SK-N-SH (cell line): ENCODE results near the gene PDE10A. TPM values are rescaled to one million over a fixed set of nuclear protein-coding genes. Genes with fewer than 3 reads are reported as not detected.

Source experiments
- CTCF ChIA-PET: fragments of 300-600, 350-600 bp; formaldehyde crosslinking; extraction: SDS; loops from one replicate; lab custom pipeline; 2021; lab: Yijun Ruan, JAX
- POLR2A ChIA-PET: fragments of 350-600 bp; sonication (Branson Sonifier 250); formaldehyde crosslinking; extraction: SDS; loops from one replicate; lab custom pipeline; 2020; ENCODE audit warnings: antibody characterized with exemption, inconsistent platforms; lab: Yijun Ruan, JAX
- DNase-seq: peaks from one replicate; pipeline ENCODE4 v3.0.0; 2012
- H2AFZ ChIP-seq: fragments of 200-600 bp; sonication (generic); 2 replicates; pipeline ENCODE4 v1.8.1; 2016; ENCODE audit warnings: antibody characterized with exemption, mild to moderate bottlenecking, low read depth
- H3F3A ChIP-seq: fragments of 200-600 bp; sonication (generic); replicated peaks from 2 replicates; pipeline ENCODE3; 2016; ENCODE audit warnings: antibody characterized with exemption, mild to moderate bottlenecking; ENCODE audit not compliant: insufficient read depth
- H3K27ac ChIP-seq, 2 experiments: fragments of 200-500 bp in 1 of 2; fragments of 200-600 bp in 1 of 2; sonication (Bioruptor generic) in 1 of 2; sonication (generic), shearing (Covaris generic) in 1 of 2; 2 replicates each; pipeline versions ENCODE4 v1.5.1 to v1.6.1; 2014 to 2016; ENCODE audit warnings: low read depth in 2 of 2, inconsistent platforms in 1 of 2, low read length in 1 of 2, mild to moderate bottlenecking in 1 of 2, mixed read lengths in 1 of 2
- H3K27me3 ChIP-seq: fragments of 200-600 bp; sonication (generic), shearing (Covaris generic); 2 replicates; pipeline ENCODE4 v1.6.1; 2016; ENCODE audit warnings: mixed run types; ENCODE audit not compliant: insufficient read depth
- H3K36me3 ChIP-seq, 2 experiments: fragments of 200-500 bp in 1 of 2; fragments of 200-600 bp in 1 of 2; sonication (Bioruptor generic) in 1 of 2; sonication (generic) in 1 of 2; replicated peaks in 1 of 2; 2 replicates each; pipeline versions ENCODE3 to v1.5.1; 2014 to 2016; ENCODE audit warnings: low read length in 1 of 2, mild to moderate bottlenecking in 1 of 2; ENCODE audit not compliant: insufficient read depth in 2 of 2, control insufficient read depth in 1 of 2
- H3K4me1 ChIP-seq, 2 experiments: fragments of 200-500 bp in 1 of 2; fragments of 200-600 bp in 1 of 2; sonication (Bioruptor generic) in 1 of 2; sonication (generic), shearing (Covaris generic) in 1 of 2; 2 replicates each; pipeline versions ENCODE4 v1.5.1 to v1.6.1; 2014 to 2016; ENCODE audit warnings: low read depth in 1 of 2, low read length in 1 of 2, mixed run types in 1 of 2; ENCODE audit not compliant: insufficient read depth in 2 of 2, control insufficient read depth in 1 of 2
- H3K4me2 ChIP-seq: fragments of 200-600 bp; sonication (generic), shearing (Covaris generic); 2 replicates; pipeline ENCODE4 v1.6.1; 2017; ENCODE audit warnings: mixed run types
- H3K4me3 ChIP-seq, 2 experiments: fragments of 200-500 bp in 1 of 2; fragments of 200-600 bp in 1 of 2; sonication (Bioruptor generic) in 1 of 2; sonication (generic), shearing (Covaris generic) in 1 of 2; 2 replicates each; pipeline versions ENCODE4 v1.5.1 to v1.8.1; 2014 to 2016; ENCODE audit warnings: low read depth in 2 of 2, inconsistent platforms in 1 of 2, low read length in 1 of 2, mild to moderate bottlenecking in 1 of 2, mixed read lengths in 1 of 2, moderate library complexity in 1 of 2
- H3K79me2 ChIP-seq: fragments of 200-600 bp; sonication (generic); 2 replicates; pipeline ENCODE4 v1.8.1; 2017; ENCODE audit warnings: mild to moderate bottlenecking; ENCODE audit not compliant: insufficient read depth
- H3K9ac ChIP-seq: fragments of 200-600 bp; sonication (generic); 2 replicates; pipeline ENCODE4 v1.6.1; 2017; ENCODE audit warnings: mixed run types
- H3K9me2 ChIP-seq: fragments of 200-600 bp; sonication (generic); 2 replicates; pipeline ENCODE4 v1.6.1; 2017; ENCODE audit warnings: mixed run types
- H3K9me3 ChIP-seq: fragments of 200-600 bp; sonication (generic); 2 replicates; pipeline ENCODE4 v1.6.1; 2017; ENCODE audit warnings: mixed run types, mild to moderate bottlenecking, moderate library complexity
- H4K20me1 ChIP-seq: fragments of 200-600 bp; sonication (generic); 2 replicates; pipeline ENCODE4 v1.6.1; 2017; ENCODE audit warnings: mild to moderate bottlenecking, mixed run types; ENCODE audit not compliant: insufficient read depth
- CHD2 ChIP-seq: fragments of 150-350 bp; IDR thresholded peaks from 2 replicates; pipeline ENCODE4 v1.6.1; 2018; ENCODE audit warnings: low read length; ENCODE audit not compliant: partially characterized antibody
- ELF1 ChIP-seq: IDR thresholded peaks from 2 replicates; pipeline ENCODE4 v1.4.0; 2012
- EP300 ChIP-seq, 2 experiments: IDR thresholded peaks; 2 replicates each; pipeline versions ENCODE4 v1.4.0 to v1.6.1; 2012; ENCODE audit warnings: borderline replicate concordance in 1 of 2, low read depth in 1 of 2, low read length in 1 of 2
- FOXM1 ChIP-seq: IDR thresholded peaks from 2 replicates; pipeline ENCODE4 v1.4.0; 2012; ENCODE audit warnings: low read depth, mild to moderate bottlenecking
- GABPA ChIP-seq: IDR thresholded peaks from 2 replicates; pipeline ENCODE4 v1.4.0; 2012; ENCODE audit warnings: low read depth, mild to moderate bottlenecking
- GATA2 ChIP-seq: sonication (generic); formaldehyde crosslinking; IDR thresholded peaks from 2 replicates; pipeline ENCODE4 v1.5.0; 2020; ENCODE audit warnings: mild to moderate bottlenecking, missing genetic modification reagents
- IRF3 ChIP-seq: fragments of 150-350 bp; IDR thresholded peaks from 2 replicates; pipeline ENCODE4 v1.6.1; 2016; ENCODE audit warnings: mild to moderate bottlenecking, low read depth, low read length
- MAX ChIP-seq: IDR thresholded peaks from 2 replicates; pipeline ENCODE4 v1.4.0; 2012; ENCODE audit warnings: low read depth
- MEF2A ChIP-seq: IDR thresholded peaks from 2 replicates; pipeline ENCODE4 v1.4.0; 2012; ENCODE audit warnings: low read depth, borderline replicate concordance
- NRF1 ChIP-seq: IDR thresholded peaks from 2 replicates; pipeline ENCODE4 v1.6.1; 2012; ENCODE audit warnings: low read depth, mild to moderate bottlenecking, low read length
- RAD21 ChIP-seq: IDR thresholded peaks from 2 replicates; pipeline ENCODE4 v1.6.1; 2012; ENCODE audit warnings: mild to moderate bottlenecking, low read length
- REST ChIP-seq: IDR thresholded peaks from 2 replicates; pipeline ENCODE4 v1.6.1; 2012; ENCODE audit warnings: mild to moderate bottlenecking, low read depth, low read length, moderate library complexity
- SMC3 ChIP-seq: IDR thresholded peaks from 2 replicates; pipeline ENCODE4 v1.6.1; 2012; ENCODE audit warnings: low read depth, low read length, improper control_type of control experiment
- TCF12 ChIP-seq: IDR thresholded peaks from 2 replicates; pipeline ENCODE4 v1.4.0; 2012
- USF1 ChIP-seq: IDR thresholded peaks from 2 replicates; pipeline ENCODE4 v1.4.0; 2012; ENCODE audit warnings: low read depth, borderline replicate concordance
- ZBTB33 ChIP-seq: IDR thresholded peaks from 2 replicates; pipeline ENCODE4 v1.4.0; 2012; ENCODE audit warnings: low read depth, borderline replicate concordance
- WGBS: methylation state at CpG from one replicate; pipeline ENCODE4 v1.1.6; 2017; ENCODE audit warnings: low lambda C conversion rate; 5-methylcytosine and 5-hydroxymethylcytosine counted together
- polyA plus RNA-seq, 3 experiments: library from polyadenylated mRNA; depleted of rRNA; stranded (reverse); fragments of >200 nt; gene quantifications; 2 replicates each; pipeline ENCODE4 v1.2.3, GENCODE V29; 2012
- TF ChIP-seq, protein P1 (sequence below): fragments of 150-350 bp; IDR thresholded peaks from 2 replicates; pipeline ENCODE4 v1.6.1; 2017; ENCODE audit warnings: antibody characterized with exemption, low read length, low read depth, borderline replicate concordance

Gene PDE10A
- polyA plus RNA-seq, 1 of the 3 experiments (the other 2 are of a cell fraction): 0.43 TPM

- H3K4me1 ChIP-seq: peaks cover 0 to 3% of the 10 kb centered on the region in 2 experiments; a peak in 1 of 4 replicates
- H3F3A ChIP-seq: no peaks in the 10 kb centered on the region
- no peak overlapping the region for H3K9ac ChIP-seq
- TF ChIP-seq IRF3 (no peak), ZBTB33 (no peak), ELF1 (no peak), MEF2A (no peak), GABPA (no peak), FOXM1 (no peak)
- H2AFZ ChIP-seq: no peak overlapping the region
- H3K9me2 ChIP-seq: no peaks in the 10 kb centered on the region
- no peaks in the 10 kb centered on the region for H4K20me1 ChIP-seq
- H3K36me3 ChIP-seq: no peaks in the 10 kb centered on the region
- DNase-seq: no peak
- no peak overlapping the region for H3K4me3 ChIP-seq
- H3K27ac ChIP-seq: peak overlapping the region in 1 of 2 experiments; percentile 10; a peak in 1 of 4 replicates
- ChIA-PET CTCF (interaction anchor here (0.7 to 1.0 kb wide), 2 partner anchors 78 to 276 kb away, joined by 3 to 4 read pairs; no protein-coding TSS in a partner anchor), POLR2A (no interaction called here)
- no peaks in the 10 kb centered on the region for H3K9me3 ChIP-seq
- H3K27me3 ChIP-seq: no peaks in the 10 kb centered on the region
- 56% methylated on average over 6 of the region's 6 CpGs for WGBS
- no peaks in the 10 kb centered on the region for H3K79me2 ChIP-seq
- H3K4me2 ChIP-seq: no peak overlapping the region
Measured at GRCh38 chr6:165574220-165575157, 88.6 kb downstream of the PDE10A start.

- POLR2A ChIA-PET: no interaction called here
- TF ChIP-seq NRF1 (no peak), TCF12 (peak; percentile 41; the same call in 1 of the 2 replicates), REST (no peak), RAD21 (no peak), USF1 (no peak), GATA2 (CRISPR knock-in tag) (peak; percentile 76), EP300 (IDR thresholded peaks at IDR 0.05; ENCODE audit: borderline replicate concordance in 1 of 2, low read depth in 1 of 2, low read length in 1 of 2) (peak in 1 of 2 experiments; percentile 11; a peak in 1 of 4 replicates), MAX (0 out of 2 replicates have a peak, but pooled peaks have one; percentile 26), SMC3 (no peak), CHD2 (no peak)
- TF ChIP-seq, protein P1, sequence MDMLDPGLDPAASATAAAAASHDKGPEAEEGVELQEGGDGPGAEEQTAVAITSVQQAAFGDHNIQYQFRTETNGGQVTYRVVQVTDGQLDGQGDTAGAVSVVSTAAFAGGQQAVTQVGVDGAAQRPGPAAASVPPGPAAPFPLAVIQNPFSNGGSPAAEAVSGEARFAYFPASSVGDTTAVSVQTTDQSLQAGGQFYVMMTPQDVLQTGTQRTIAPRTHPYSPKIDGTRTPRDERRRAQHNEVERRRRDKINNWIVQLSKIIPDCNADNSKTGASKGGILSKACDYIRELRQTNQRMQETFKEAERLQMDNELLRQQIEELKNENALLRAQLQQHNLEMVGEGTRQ: no peak
Measured at GRCh38 chr6:165573671-165574070, 89.4 kb downstream of the PDE10A start.

More at GRCh38 chr6:165573671-165574070, 89.4 kb downstream of the PDE10A start:
- H3F3A ChIP-seq: no peaks in the 10 kb centered on the region
- H3K4me1 ChIP-seq: peaks cover 0 to 3% of the 10 kb centered on the region in 2 experiments; a peak in 1 of 4 replicates
- H4K20me1 ChIP-seq: no peaks in the 10 kb centered on the region
- H3K4me3 ChIP-seq: no peak overlapping the region
- WGBS: 14% methylated on average over 5 of the region's 5 CpGs
- no peaks in the 10 kb centered on the region for H3K27me3 ChIP-seq
- H2AFZ ChIP-seq: no peak overlapping the region
- H3K27ac ChIP-seq: peak overlapping the region; percentile 18 to 34; a peak in 2 of 4 replicates
- CTCF ChIA-PET: interaction anchor here (0.7 kb wide), 1 partner anchor 77 kb away, joined by 4 read pairs; no protein-coding TSS in a partner anchor
- no peaks in the 10 kb centered on the region for H3K79me2 ChIP-seq
- H3K9me2 ChIP-seq: no peaks in the 10 kb centered on the region
- no peak overlapping the region for H3K9ac ChIP-seq
- no peak overlapping the region for H3K4me2 ChIP-seq
- H3K9me3 ChIP-seq: no peaks in the 10 kb centered on the region
- no peaks in the 10 kb centered on the region for H3K36me3 ChIP-seq
- DNase-seq: peak; percentile 49
